ENCODE results near the gene CNTNAP5.

The CNTNAP5 gene

DNA sequence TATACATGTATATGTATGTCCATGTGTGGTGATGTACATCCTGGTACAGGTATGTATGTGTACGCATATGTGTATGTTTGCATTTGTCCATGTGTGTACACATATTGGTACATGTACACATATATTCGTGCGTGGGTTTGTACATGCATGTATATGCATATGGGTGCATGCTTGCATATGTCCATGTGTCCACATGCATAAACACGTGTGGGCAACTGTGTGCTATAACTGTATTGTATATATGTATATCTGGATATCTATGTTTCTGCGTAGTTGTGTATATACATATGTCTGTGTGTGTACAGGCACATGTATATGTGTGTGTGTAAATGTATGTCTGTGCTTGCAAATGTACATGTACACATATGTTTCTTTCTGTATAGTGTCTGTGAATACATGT lies 858.5 kb downstream of the CNTNAP5 start:
- H3K4me3 ChIP-seq (ENCODE audit: low read depth, low read length) = no peak overlapping the region
- TF ChIP-seq, protein P1, sequence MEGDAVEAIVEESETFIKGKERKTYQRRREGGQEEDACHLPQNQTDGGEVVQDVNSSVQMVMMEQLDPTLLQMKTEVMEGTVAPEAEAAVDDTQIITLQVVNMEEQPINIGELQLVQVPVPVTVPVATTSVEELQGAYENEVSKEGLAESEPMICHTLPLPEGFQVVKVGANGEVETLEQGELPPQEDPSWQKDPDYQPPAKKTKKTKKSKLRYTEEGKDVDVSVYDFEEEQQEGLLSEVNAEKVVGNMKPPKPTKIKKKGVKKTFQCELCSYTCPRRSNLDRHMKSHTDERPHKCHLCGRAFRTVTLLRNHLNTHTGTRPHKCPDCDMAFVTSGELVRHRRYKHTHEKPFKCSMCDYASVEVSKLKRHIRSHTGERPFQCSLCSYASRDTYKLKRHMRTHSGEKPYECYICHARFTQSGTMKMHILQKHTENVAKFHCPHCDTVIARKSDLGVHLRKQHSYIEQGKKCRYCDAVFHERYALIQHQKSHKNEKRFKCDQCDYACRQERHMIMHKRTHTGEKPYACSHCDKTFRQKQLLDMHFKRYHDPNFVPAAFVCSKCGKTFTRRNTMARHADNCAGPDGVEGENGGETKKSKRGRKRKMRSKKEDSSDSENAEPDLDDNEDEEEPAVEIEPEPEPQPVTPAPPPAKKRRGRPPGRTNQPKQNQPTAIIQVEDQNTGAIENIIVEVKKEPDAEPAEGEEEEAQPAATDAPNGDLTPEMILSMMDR (IDR thresholded peaks at IDR 0.05; ENCODE audit: low read depth, low read length, missing control alignments) = no peak

DNA sequence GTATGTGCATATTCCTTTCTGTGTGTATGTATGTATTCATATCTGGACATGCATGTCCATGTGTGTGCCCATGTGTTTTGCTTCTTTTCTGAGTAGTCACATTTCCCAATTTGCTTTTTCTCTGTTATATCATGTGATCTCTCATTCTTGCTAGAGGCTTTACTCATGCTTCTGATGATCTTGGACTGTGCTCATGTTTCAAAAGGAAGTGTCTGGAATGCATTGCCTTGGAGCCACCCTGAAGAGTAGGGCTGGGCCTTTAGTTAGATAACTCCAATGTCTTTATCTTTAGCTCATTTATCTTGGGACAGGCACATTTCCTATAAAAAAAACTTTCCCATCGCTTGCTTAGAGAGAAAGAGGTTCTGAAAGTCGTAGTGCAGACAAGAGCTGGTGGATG lies 859.2 kb downstream of the CNTNAP5 start:
- TF ChIP-seq, protein P1 (IDR thresholded peaks at IDR 0.05; ENCODE audit: low read depth, low read length, missing control alignments) = no peak
- Histone ChIP-seq H3K4me3 (ENCODE audit: low read depth, low read length) (no peak overlapping the region), H3K27ac (no peak overlapping the region), H3K27me3 (replicated peaks) (no peaks in the 10 kb centered on the region), H3K36me3 (replicated peaks) (no peaks in the 10 kb centered on the region)
- no peak for DNase-seq
- in situ Hi-C loops (cut with HindIII; ENCODE audit: low pct_ligation_motif_present, low sequenced_read_pairs) = no loop called here

More for the DNA sequence above, 858.5 kb downstream of the CNTNAP5 start:
- no peaks in the 10 kb centered on the region for H3K36me3 ChIP-seq (replicated peaks)
- no peaks in the 10 kb centered on the region for H3K27me3 ChIP-seq (replicated peaks)
- in situ Hi-C loops (cut with HindIII; ENCODE audit: low pct_ligation_motif_present, low sequenced_read_pairs) = no loop called here
- no peak overlapping the region for H3K27ac ChIP-seq
- no peak for DNase-seq

DNA sequence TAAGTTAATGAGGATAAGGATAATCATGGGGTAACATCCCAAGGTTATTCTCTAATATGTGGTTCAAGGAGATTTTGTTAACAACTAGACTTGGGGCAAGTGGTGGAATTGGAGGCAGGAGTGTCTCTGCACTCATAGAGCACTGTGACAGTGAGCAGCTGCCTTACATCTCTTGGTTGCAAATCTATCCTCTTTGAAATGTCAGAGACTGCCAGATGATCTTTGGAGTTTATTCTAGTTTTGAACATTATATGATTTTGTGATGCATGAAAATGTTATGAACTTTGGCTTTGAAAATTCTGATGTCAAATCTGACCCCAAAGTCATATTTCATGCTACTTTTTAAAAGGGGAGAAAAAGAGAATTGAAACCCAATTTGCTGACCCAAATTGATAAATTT lies 861.1 kb downstream of the CNTNAP5 start:
- no peaks in the 10 kb centered on the region for H3K36me3 ChIP-seq (replicated peaks)
- DNase-seq = no peak
- in situ Hi-C loops (cut with HindIII; ENCODE audit: low pct_ligation_motif_present, low sequenced_read_pairs) = no loop called here

DNA sequence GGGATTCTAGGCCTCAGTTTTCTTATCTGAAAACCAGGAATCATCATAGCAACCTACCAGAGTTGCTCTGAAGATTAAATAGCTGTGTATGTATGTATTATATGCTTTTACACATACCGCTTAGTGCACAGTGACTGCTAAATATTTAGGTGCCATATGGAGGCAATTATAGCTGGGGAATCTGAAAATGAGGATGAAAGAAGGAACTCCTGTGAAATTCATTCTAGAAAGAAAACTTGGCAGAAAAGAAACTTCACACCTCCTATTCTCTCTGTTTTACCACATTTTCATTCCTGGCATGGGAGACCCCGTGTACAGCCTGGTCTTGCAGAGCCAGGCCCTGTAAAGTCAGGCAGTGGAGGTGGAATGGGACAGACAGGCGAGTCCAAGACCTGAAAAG lies 862.4 kb downstream of the CNTNAP5 start:
- Histone ChIP-seq H3K27ac (no peak overlapping the region), H3K36me3 (replicated peaks) (no peaks in the 10 kb centered on the region), H3K27me3 (replicated peaks) (no peaks in the 10 kb centered on the region), H3K4me3 (ENCODE audit: low read depth, low read length) (no peak overlapping the region)
- in situ Hi-C loops (cut with HindIII; ENCODE audit: low pct_ligation_motif_present, low sequenced_read_pairs) = no loop called here
- DNase-seq = no peak
- TF ChIP-seq, protein P1 (IDR thresholded peaks at IDR 0.05; ENCODE audit: low read depth, low read length, missing control alignments) = no peak

More for the DNA sequence above, 861.1 kb downstream of the CNTNAP5 start:
- Histone ChIP-seq H3K27ac (no peak overlapping the region), H3K27me3 (replicated peaks) (no peaks in the 10 kb centered on the region), H3K4me3 (ENCODE audit: low read depth, low read length) (no peak overlapping the region)
- TF ChIP-seq, protein P1 (IDR thresholded peaks at IDR 0.05; ENCODE audit: low read depth, low read length, missing control alignments) = no peak

DNA sequence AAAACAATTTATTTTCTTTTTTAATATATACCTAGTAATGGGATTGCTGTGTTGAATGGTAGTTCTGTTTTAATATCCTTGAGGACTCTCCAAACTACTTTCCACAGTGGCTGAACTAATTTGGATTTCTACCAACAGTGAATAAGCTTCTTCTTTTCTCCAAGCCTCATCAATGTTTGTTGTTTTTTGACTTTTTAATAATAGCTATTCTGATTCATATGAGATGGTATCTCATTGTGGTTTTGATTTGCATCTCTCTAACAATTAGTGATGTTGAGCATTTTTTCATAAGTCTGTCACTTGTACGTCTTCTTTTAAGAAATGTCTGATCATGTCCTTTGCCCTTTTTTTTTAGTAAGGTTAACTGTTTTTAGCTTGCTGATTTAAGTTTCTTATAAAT lies 863.3 kb downstream of the CNTNAP5 start:
- no peak overlapping the region for H3K27ac ChIP-seq
- TF ChIP-seq, protein P1 (IDR thresholded peaks at IDR 0.05; ENCODE audit: low read depth, low read length, missing control alignments) = no peak
- in situ Hi-C loops (cut with HindIII; ENCODE audit: low pct_ligation_motif_present, low sequenced_read_pairs) = no loop called here
- DNase-seq = no peak
- no peaks in the 10 kb centered on the region for H3K27me3 ChIP-seq (replicated peaks)
- H3K4me3 ChIP-seq (ENCODE audit: low read depth, low read length) = no peak overlapping the region
- no peaks in the 10 kb centered on the region for H3K36me3 ChIP-seq (replicated peaks)

DNA sequence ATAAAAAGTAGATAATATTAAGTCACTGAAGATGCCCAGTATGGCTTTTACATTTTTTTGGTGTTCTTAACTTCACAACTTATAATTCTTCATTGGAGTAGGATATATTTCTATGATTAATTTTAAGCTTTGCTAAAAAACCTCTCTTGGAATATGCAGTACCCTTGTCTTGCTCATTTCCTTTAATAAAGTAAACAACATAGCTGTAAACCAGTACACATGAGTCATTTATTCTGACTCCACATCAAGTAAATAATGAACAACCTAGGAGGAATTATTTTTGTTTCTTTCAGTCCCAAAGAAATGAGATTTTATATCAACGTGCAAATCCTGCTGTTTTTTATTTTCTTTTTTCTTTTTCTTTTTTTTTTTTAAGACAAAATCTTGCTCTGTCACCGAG lies 869.1 kb downstream of the CNTNAP5 start:
- in situ Hi-C loops (cut with HindIII; ENCODE audit: low pct_ligation_motif_present, low sequenced_read_pairs) = no loop called here
- H3K27me3 ChIP-seq (replicated peaks) = no peaks in the 10 kb centered on the region
- no peak for DNase-seq
- no peak overlapping the region for H3K4me3 ChIP-seq (ENCODE audit: low read depth, low read length)
- no peaks in the 10 kb centered on the region for H3K36me3 ChIP-seq (replicated peaks)
- TF ChIP-seq, protein P1 (IDR thresholded peaks at IDR 0.05; ENCODE audit: low read depth, low read length, missing control alignments) = no peak
- H3K27ac ChIP-seq = no peak overlapping the region

Data from brain microvascular endothelial cell (primary cell).